ENCODE measurements around the gene DMRTA1. TPM values are rescaled to one million over a fixed set of nuclear protein-coding genes. Genes with fewer than 3 reads are reported as not detected.
"Not testable (repeated sequence)": the region's sequence is repeated elsewhere in the genome, so short reads cannot be mapped to it uniquely, and the experiment has no call there.

The DMRTA1 gene
- total RNA-seq, 2 experiments from 2014 or later: not detected

- H3K4me1 Mint-ChIP-seq; H3K36me3 Mint-ChIP-seq (ENCODE audit: low read depth); CTCF ChIA-PET; H3K9me3 Mint-ChIP-seq; POLR2A ChIA-PET; DNase-seq; H3K27ac Mint-ChIP-seq; H3K27me3 Mint-ChIP-seq; H3K4me3 Mint-ChIP-seq: not testable (repeated sequence)
Observed at GRCh38 chr9:22437461-22438067, 9.1 kb upstream of the DMRTA1 start.

GRCh38 chr9:22440841-22441240, 5.8 kb upstream of the DMRTA1 start:
- Mint-ChIP-seq H3K27ac (no peak overlapping the region), H3K27me3 (peaks cover 12% of the 10 kb centered on the region), H3K4me1 (no peaks in the 10 kb centered on the region), H3K4me3 (no peak overlapping the region), H3K9me3 (no peaks in the 10 kb centered on the region), H3K36me3 (ENCODE audit: low read depth) (no peaks in the 10 kb centered on the region)
- ChIA-PET CTCF (no interaction called here), POLR2A (no interaction called here)
- DNase-seq: no peak

- Mint-ChIP-seq H3K4me1 (peaks cover 3% of the 10 kb centered on the region), H3K36me3 (ENCODE audit: low read depth) (no peaks in the 10 kb centered on the region), H3K27me3 (peaks cover 42% of the 10 kb centered on the region), H3K9me3 (no peaks in the 10 kb centered on the region), H3K27ac (no peak overlapping the region), H3K4me3 (no peak overlapping the region)
- DNase-seq: peak; percentile 9
- CTCF ChIA-PET: no interaction called here
- POLR2A ChIA-PET: no interaction called here
Observed at GRCh38 chr9:22446950-22447617, 460 bp downstream of the DMRTA1 start.

- ChIA-PET CTCF (interaction anchor here (0.6 to 0.8 kb wide), 2 partner anchors 634 to 1137 kb away, joined by 3 to 4 read pairs; no protein-coding TSS in a partner anchor), POLR2A (no interaction called here)
- DNase-seq: no peak
- Mint-ChIP-seq H3K36me3 (ENCODE audit: low read depth) (no peaks in the 10 kb centered on the region), H3K27me3 (peaks cover 44% of the 10 kb centered on the region), H3K4me3 (peak overlapping the region; percentile 34), H3K27ac (no peak overlapping the region), H3K4me1 (peaks cover 3% of the 10 kb centered on the region), H3K9me3 (no peaks in the 10 kb centered on the region)
Observed at GRCh38 chr9:22447618-22448305, 1.1 kb downstream of the DMRTA1 start.

- no peaks in the 10 kb centered on the region for H3K36me3 Mint-ChIP-seq (ENCODE audit: low read depth)
- H3K27me3 Mint-ChIP-seq: peaks cover 39% of the 10 kb centered on the region
- CTCF ChIA-PET: no interaction called here
- H3K9me3 Mint-ChIP-seq: no peaks in the 10 kb centered on the region
- POLR2A ChIA-PET: no interaction called here
- peaks cover 3% of the 10 kb centered on the region for H3K4me1 Mint-ChIP-seq
- H3K27ac Mint-ChIP-seq: no peak overlapping the region
- no peak for DNase-seq
- no peak overlapping the region for H3K4me3 Mint-ChIP-seq
Observed at GRCh38 chr9:22449719-22450118, 3.1 kb downstream of the DMRTA1 start.

GRCh38 chr9:22452415-22453010, 5.9 kb downstream of the DMRTA1 start:
- CTCF ChIA-PET: interaction anchor here (1.1 kb wide), 1 partner anchor 145 kb away, joined by 3 read pairs; no protein-coding TSS in a partner anchor
- Mint-ChIP-seq H3K27ac (no peak overlapping the region), H3K27me3 (peaks cover 25% of the 10 kb centered on the region), H3K9me3 (no peaks in the 10 kb centered on the region), H3K36me3 (ENCODE audit: low read depth) (no peaks in the 10 kb centered on the region), H3K4me1 (no peaks in the 10 kb centered on the region), H3K4me3 (no peak overlapping the region)
- POLR2A ChIA-PET: interaction anchor here (0.6 kb wide), 1 partner anchor 219 kb away, joined by 3 read pairs; no protein-coding TSS in a partner anchor
- DNase-seq: peak; percentile 48

- POLR2A ChIA-PET: no interaction called here
- H3K27ac Mint-ChIP-seq: no peak overlapping the region
- no peak overlapping the region for H3K4me3 Mint-ChIP-seq
- DNase-seq: no peak
- H3K27me3 Mint-ChIP-seq: peaks cover 13% of the 10 kb centered on the region
- H3K4me1 Mint-ChIP-seq: no peaks in the 10 kb centered on the region
- CTCF ChIA-PET: no interaction called here
- H3K36me3 Mint-ChIP-seq (ENCODE audit: low read depth): no peaks in the 10 kb centered on the region
- no peaks in the 10 kb centered on the region for H3K9me3 Mint-ChIP-seq
Observed at GRCh38 chr9:22454016-22454415, 7.4 kb downstream of the DMRTA1 start.

- ChIA-PET CTCF (no interaction called here), POLR2A (no interaction called here)
- no peaks in the 10 kb centered on the region for H3K4me1 Mint-ChIP-seq
- no peak for DNase-seq
- peaks cover 6% of the 10 kb centered on the region for H3K27me3 Mint-ChIP-seq
- H3K36me3 Mint-ChIP-seq (ENCODE audit: low read depth): no peaks in the 10 kb centered on the region
- no peaks in the 10 kb centered on the region for H3K9me3 Mint-ChIP-seq
- no peak overlapping the region for H3K27ac Mint-ChIP-seq
- no peak overlapping the region for H3K4me3 Mint-ChIP-seq
Observed at GRCh38 chr9:22455181-22455580, 8.6 kb downstream of the DMRTA1 start.

GRCh38 chr9:22457448-22457847, 10.8 kb downstream of the DMRTA1 start:
- Mint-ChIP-seq H3K4me3 (no peak overlapping the region), H3K36me3 (ENCODE audit: low read depth) (no peaks in the 10 kb centered on the region), H3K4me1 (no peaks in the 10 kb centered on the region), H3K27ac (no peak overlapping the region), H3K27me3 (peaks cover 5% of the 10 kb centered on the region), H3K9me3 (no peaks in the 10 kb centered on the region)
- ChIA-PET POLR2A (no interaction called here), CTCF (interaction anchor here (1.2 kb wide), 1 partner anchor 645 kb away, joined by 4 read pairs; no protein-coding TSS in a partner anchor)
- DNase-seq: no peak

GRCh38 chr9:22463205-22463604, 16.6 kb downstream of the DMRTA1 start:
- Mint-ChIP-seq H3K27me3 (peaks cover 7% of the 10 kb centered on the region), H3K36me3 (ENCODE audit: low read depth) (no peaks in the 10 kb centered on the region), H3K9me3 (no peaks in the 10 kb centered on the region), H3K27ac (no peak overlapping the region), H3K4me1 (no peaks in the 10 kb centered on the region), H3K4me3 (no peak overlapping the region)
- CTCF ChIA-PET: no interaction called here
- POLR2A ChIA-PET: no interaction called here
- DNase-seq: no peak

- CTCF ChIA-PET: no interaction called here
- Mint-ChIP-seq H3K4me3 (no peak overlapping the region), H3K4me1 (no peaks in the 10 kb centered on the region), H3K36me3 (ENCODE audit: low read depth) (no peaks in the 10 kb centered on the region), H3K27ac (no peak overlapping the region), H3K27me3 (no peaks in the 10 kb centered on the region), H3K9me3 (no peaks in the 10 kb centered on the region)
- DNase-seq: peak; percentile 13
- POLR2A ChIA-PET: no interaction called here
Observed at GRCh38 chr9:22469928-22470544, 23.4 kb downstream of the DMRTA1 start.

- POLR2A ChIA-PET: no interaction called here
- CTCF ChIA-PET: no interaction called here
- no peak overlapping the region for H3K4me3 Mint-ChIP-seq
- DNase-seq: no peak
- H3K9me3 Mint-ChIP-seq: no peaks in the 10 kb centered on the region
- no peak overlapping the region for H3K27ac Mint-ChIP-seq
- no peaks in the 10 kb centered on the region for H3K27me3 Mint-ChIP-seq
- H3K4me1 Mint-ChIP-seq: no peaks in the 10 kb centered on the region
- H3K36me3 Mint-ChIP-seq (ENCODE audit: low read depth): no peaks in the 10 kb centered on the region
Observed at GRCh38 chr9:22481566-22481965, 34.9 kb downstream of the DMRTA1 start.

- H3K9me3 Mint-ChIP-seq: peaks cover 3% of the 10 kb centered on the region
- no peak for DNase-seq
- POLR2A ChIA-PET: no interaction called here
- H3K4me3 Mint-ChIP-seq: no peak overlapping the region
- no peak overlapping the region for H3K27ac Mint-ChIP-seq
- H3K27me3 Mint-ChIP-seq: no peaks in the 10 kb centered on the region
- no peaks in the 10 kb centered on the region for H3K36me3 Mint-ChIP-seq (ENCODE audit: low read depth)
- CTCF ChIA-PET: no interaction called here
- no peaks in the 10 kb centered on the region for H3K4me1 Mint-ChIP-seq
Observed at GRCh38 chr9:22483528-22484070, 37.0 kb downstream of the DMRTA1 start.
